T-helper 22 cell (primary cell): ENCODE results near the gene AGR2.
"Not testable (repeated sequence)": the region's sequence is repeated elsewhere in the genome, so short reads cannot be mapped to it uniquely, and the experiment has no call there.

Source experiments
- DNase-seq: peaks from one replicate; pipeline ENCODE4 v3.0.0-alpha.2; 2020; ENCODE audit warnings: low read depth

AGR2 gene

DNA sequence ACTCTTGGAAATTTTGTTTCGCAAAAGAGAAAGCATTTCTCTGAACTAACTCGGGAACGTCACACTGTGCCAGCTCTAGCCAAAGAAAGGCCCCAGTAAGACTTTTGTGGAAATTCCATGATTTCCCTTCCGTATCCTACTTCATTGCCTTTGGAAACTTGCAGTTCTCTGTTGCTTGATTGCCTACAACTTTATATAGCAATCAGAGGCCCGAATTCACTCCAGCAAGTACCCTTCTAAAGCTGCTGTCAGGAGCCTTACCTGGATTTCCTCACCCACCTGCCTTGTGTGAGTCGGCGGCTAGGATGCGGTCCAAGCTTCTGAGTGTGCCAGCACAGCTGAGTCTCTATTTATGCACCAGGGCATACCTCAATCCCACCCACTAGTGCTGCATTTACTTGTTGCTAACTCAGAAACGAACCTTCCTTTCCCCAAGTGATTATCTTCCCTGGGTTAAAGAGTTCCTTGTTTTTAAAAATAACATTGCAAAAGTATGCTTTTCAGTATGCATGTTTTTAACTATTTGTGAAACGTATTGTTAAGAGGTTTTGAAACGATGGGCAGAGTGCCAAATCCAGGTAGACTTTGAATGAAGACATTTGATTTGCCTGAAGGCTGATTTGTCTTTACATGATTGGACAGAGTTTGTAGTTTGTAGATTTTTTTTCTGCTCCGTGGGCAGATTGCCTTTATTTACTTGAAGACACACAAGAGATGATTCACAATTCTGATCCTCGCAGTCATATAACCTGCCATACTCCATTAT is at the start of gene AGR2:
Gene AGR2, minus strand, starts transcription at position 326 of the 766 bp plus-strand sequence. CDS start 3,203 bp downstream, outside the sequence.
- DNase-seq, result no peak

DNA sequence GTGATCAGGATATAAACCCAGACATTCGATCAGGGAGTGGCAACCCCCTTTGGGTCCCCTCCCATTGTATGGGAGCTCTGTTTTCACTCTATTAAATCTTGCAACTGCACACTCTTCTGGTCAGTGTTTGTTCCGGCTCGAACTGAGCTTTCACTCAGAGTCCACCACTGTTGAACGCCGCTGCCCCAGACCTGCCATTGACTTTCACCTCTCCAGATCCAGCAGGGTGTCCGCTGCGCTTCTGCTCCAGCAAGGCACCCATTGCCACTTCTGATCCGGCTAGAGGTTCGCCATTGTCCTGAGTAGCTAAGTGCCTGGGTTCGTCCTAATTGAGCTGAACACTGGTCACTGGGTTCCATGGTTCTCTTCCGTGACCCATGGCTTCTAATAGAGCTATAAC is 48.4 kb upstream of the AGR2 start:
- DNase-seq, result not testable (repeated sequence)

DNA sequence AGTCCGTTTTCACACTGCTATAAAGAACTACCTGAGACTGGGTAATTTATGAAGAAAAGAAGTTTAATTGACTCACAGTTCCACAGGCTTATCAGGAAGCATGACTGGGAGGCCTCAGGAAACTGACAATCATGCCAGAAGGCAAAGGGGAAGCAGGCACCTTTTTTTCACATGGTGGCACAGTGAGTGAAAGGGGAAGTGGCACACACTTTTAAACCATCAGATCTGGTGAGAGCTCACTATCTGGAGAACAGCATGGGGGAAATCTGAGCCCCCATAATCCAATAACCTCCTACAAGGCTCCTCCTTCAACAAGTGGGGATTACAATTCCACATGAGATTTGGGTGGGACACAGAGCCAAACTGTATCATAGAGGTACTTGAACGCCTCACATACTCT is 47.0 kb upstream of the AGR2 start:
- no peak for DNase-seq

DNA sequence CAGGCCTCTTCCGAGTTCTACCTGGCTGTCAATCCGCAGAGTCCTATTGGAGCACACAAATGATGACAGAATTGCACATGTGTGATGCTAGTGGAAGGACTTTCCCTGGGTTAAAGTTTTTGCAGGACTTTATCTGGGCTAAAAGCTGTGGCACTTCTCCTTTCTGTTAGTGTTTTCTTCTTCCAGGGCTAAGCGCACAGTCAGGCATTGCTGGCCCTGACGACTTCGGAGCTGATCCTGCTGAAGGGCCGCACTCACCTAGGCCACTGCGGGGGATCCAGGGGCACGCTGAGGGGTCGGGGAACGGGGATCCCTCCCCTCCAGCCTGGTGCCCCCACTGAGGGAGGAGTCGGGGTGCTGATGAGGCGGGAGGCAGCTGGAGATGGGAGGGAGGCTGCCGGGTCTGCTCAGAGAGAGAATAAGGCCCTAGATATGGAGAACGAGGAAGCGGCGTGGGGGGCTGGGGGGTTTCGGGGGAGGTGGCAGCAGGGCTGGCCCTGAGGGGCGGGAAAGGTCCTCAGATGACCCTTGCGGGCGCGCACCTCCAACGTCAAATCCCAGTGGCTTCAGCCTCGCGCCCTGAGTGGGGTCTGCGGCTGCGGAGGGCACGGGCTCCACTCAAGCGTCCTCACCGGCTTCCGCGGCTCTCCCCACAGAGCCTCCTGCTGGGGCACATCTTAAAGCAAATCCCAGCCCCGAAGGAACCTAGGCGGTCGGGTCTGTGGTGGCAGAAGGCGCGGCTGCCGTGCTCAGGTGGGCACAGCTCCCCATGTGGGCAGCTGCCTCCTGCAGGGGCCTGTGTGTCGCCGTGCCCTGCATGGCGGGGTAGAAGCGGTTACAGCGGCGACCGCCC is 46.0 kb upstream of the AGR2 start:
- DNase-seq, result no peak

DNA sequence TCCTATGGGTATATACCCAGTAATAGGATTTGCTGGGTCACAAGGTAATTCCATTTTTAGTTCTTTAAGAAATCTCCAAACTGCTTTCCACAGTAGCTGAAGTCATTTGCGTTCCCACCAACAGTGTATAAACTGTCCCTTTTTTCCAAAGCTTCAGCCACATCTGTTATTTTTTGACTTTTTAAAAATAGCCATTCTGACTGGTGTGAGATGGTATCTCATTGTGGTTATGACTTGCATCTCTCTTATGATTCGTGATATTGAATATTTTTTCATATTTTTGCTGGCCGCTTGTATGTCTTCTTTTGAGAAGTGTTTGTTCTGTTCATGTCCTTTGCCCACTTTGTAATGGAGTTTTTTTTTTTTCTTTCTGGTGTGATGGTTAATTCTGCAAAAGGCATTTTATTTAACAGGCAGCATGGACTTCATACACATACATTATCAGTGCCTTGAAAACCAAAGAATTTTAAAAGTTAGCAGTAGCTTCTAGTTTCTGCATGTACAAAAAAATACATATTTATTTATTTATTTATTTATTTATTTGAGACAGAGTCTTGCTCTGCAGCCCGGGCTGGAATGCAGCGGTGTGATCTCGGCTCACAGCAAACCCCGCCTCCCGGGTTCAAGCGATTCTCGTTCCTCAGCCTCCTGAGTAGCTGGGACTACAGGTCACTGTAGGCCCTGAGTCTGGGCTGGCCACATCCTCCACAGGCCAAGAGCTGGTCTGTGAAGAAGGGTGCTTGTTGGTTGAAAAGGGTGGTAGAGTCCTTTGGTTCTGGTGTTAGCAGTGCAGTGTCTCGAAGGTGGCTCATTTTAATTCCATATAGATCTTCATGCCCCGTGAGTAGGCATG is 44.7 kb upstream of the AGR2 start:
- no peak for DNase-seq

- no peak for DNase-seq
Measured at GRCh38 chr7:16847381-16847860, 42.6 kb upstream of the AGR2 start.

DNA sequence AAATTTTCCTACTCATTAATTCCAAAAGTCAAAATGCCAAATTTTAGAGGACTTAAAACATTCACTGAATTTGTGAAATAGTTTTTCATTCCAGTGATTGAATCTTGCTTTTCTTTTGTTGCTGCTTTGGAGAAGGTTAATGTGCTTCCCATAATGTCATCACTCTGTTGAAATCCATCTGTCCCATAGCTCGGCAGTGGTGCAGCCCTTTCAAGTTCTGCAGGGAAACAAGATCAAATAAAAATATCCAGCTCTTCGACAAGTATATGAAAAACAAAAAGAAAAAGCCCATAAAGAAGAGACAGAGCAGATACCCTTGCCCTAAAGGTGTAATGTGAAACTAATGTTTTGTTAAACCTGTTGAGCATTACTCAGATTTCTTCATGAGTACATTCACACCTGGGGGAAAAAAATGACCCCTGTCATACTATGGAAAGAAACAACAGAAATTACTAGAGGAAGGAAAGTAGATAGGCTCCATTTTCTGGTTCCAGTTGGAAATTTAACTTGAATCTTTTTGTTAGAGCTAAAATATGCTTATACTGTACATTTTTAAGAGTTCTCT is 41.9 kb upstream of the AGR2 start:
- DNase-seq, result no peak

DNA sequence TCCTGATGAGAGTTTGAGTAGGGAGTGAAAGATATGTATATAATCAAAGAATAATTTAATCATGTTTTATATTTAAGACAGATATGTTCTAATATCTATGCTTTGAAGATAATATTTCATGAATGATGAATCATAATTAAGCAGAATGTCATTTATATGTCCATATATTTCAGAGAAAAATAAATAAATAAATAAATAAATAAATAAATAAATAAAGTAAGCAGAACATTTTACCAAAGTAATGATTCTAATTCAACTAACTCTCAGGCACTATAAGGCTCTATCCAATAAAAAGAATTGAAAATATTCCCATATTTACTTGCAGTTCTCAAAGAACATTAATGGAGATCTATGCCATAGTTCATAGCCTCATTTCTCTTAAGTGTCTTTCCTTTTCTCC is 40.9 kb upstream of the AGR2 start:
- no peak for DNase-seq

GRCh38 chr7:16841681-16842080 is 36.9 kb upstream of the AGR2 start:
- DNase-seq, result no peak

DNA sequence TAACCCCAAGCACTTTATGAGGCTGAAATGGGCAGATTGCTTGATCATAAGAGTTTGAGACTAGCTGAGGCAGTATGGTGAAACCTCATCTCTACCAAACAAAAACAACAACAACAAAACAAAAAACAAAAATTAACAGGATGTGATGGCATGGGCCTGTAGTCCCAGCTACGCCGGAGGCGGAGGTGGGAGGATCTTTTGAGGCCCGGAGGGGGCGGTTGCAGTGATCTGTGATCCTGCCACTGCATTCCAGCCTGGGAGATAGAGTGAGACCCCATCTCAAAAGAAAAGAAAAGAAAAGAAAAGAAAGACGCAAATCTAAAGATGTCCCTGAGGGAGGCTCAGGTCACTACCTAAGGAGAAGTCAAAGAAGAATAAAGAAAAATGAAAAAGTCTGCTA is 35.3 kb upstream of the AGR2 start:
- DNase-seq, result no peak

- no peak for DNase-seq
Measured at GRCh38 chr7:16839646-16840045, 34.8 kb upstream of the AGR2 start.

DNA sequence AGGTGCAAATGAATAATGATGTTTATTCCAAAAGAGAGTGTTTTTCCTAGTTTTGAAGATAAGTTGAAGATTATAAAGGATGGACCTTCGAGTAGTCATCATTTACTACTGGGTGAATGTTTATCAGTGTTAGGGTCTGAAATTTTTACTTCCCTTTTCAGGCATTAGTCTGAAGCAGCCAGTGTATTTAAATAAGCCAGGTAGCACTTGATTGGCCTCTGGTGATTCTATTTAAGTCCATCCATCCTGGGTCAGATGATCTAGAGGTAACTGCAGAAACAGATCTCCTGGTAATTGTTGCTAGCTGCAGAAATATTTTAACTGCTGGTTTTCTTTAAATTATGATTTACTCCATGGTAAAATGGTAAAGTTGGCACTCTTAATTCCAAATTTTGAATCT is 34.1 kb upstream of the AGR2 start:
- DNase-seq, result no peak

GRCh38 chr7:16838386-16838785 is 33.6 kb upstream of the AGR2 start:
- no peak for DNase-seq

GRCh38 chr7:16836481-16836880 is 31.7 kb upstream of the AGR2 start:
- DNase-seq, result no peak

DNA sequence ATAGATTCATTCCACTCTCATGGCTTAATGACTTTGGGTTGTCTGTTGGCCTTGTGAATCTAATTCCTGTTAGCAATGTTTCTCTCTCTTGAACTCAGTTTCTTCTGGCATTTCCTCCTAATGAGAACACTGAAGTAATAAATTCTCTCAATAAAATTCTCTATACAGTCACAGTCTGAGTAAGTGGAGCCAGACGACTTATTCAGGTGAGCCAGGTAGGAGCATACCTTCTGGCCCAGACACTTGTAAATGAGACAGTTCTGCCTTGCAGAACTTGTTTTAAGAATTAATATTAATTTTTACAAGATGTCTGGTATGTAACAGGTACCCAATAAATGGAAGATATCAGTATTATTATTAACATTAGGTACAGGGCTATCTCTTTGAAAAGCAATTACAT is 28.6 kb upstream of the AGR2 start:
- DNase-seq, result no peak

DNA sequence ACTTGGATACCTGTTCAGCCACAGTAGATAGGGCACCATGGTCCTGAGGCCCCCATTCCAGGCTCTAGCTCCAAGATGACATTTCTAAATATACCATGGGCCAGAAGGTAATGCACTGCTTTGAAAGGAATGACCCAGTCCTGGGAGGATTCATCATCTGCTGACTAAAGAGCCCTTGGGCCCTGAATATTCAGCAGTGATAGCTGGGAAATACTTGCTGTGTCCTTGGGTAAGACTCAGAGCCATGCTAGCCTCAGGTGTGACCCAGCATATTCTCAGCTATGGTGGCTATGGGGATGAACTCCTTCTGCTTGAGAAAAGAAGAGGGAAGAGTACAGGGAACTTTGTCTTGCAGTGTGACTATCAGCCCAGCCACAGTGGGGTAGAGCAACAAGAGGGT is 21.3 kb upstream of the AGR2 start:
- no peak for DNase-seq

DNA sequence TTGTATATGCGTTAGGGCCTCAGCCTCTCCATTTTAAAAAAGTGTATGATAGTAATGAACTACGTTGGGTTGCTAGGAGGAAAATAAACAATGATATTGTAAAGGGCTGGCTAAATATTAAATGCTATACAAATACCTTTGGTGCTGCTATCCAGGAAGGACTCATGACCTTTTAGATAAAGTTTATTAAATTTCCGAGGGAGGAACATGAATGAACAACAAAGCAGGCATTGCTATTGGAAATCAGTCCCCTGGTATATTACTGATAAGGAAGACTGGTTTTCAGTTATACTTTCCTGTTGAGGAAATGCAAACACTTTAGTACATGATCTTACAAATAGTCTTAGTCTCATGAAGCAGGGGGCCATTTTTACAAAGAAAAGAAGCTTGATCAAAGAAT is 17.2 kb upstream of the AGR2 start:
- no peak for DNase-seq

GRCh38 chr7:16818732-16819131 is 13.9 kb upstream of the AGR2 start:
- DNase-seq, result no peak

DNA sequence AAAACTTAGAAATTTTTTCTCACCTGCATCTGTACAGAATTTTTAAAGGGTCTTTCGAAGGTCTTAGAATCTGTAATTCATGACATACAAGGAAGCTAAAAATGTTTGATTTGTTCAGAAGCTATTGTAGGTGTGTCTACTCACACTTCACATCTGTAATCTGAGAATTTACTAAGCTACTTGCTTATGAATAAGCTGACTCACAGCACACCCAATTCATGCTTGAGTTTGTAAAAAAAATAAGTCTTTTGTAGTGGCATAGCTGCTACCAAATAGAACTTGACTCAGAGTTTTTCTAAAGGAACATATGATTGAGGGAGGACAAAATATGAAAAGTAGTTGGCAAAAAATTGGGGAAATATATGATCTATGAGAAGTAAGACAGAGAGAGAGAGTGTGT is 12.7 kb upstream of the AGR2 start:
- no peak for DNase-seq

DNA sequence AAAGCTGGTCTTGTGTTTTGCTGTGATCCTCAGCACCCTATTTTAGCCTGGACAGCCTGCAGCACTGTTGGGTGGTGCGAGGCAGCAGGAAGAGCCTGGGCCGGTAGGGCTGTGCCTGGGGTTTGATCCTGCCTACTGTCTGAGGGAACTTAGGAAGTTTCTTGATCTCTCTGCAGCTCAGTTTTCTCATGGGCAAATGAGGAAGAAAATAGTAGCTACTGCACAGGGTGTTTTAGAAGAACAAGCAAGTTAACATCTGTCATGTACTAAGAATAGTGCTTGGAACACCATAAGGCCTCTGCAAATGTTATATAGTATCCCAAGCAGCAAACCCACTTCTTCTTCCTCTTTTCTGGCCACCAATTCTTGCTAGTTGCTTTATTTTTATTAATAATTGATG is 12.0 kb upstream of the AGR2 start:
- DNase-seq, result no peak

GRCh38 chr7:16815001-16815400 is 10.2 kb upstream of the AGR2 start:
- DNase-seq, result no peak

- no peak for DNase-seq
Measured at GRCh38 chr7:16813232-16813616, 8.4 kb upstream of the AGR2 start.
